ENCODE data around the gene EIF5.

EIF5 gene

GRCh38 chr14:103366741-103367140, 32.7 kb downstream of the EIF5 start:
- DNase-seq (ENCODE audit: low spot score), result no peak

DNA sequence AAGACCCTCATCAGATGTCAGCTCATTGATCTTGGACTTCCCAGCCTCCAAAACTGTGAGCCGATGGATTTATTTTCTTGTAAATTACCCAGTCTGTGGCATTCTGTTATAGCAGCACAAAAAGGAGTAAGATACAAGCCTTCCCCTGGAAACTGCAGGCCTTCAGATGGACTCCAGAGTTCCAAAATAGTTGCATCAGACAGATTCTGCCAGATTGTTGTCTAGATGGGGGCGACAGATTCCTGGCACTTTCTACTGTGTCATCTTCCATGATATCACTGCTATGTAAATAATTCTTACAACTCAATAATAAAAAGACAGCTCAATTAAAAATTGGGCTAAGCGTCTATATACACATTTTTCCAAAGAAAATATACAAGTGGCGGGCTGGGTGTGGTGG, 34.0 kb downstream of the EIF5 start:
- no peak for DNase-seq (ENCODE audit: low spot score)

DNA sequence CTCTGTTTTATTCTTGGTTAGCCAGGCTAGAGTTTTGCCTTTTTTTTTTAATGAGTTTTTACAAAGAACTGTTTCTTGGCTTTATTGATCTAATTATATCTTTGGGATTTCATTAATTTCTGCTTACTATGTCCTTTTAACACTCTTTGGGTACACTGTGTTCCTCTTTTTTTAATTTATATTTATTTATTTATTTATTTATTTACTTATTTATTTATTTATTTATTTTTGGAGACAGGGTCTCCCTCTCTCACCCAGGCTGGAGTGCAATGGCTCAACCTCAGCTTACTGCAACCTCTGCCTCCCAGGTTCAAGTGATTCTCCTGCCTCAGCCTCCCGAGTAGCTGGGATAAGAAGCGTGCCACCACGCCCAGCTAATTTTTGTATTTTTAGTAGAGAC, 36.0 kb downstream of the EIF5 start:
- no peak for DNase-seq (ENCODE audit: low spot score)

DNA sequence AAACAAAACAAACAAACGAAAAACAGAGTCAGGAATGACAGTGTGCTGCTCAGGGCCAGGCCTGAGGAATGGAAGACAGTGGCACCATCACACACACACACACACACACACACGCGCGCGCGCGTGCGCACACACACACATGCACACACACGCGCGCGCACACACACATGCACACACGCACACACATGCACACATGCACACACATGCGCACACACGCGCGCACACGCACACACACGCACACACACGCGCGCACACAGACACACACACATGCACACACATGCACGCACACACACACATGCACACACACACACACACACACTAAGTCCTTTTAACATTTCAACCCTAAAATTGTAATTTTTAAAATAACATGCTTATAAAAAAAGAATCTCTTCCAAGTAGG, 38.0 kb downstream of the EIF5 start:
- no peak for DNase-seq (ENCODE audit: low spot score)

DNA sequence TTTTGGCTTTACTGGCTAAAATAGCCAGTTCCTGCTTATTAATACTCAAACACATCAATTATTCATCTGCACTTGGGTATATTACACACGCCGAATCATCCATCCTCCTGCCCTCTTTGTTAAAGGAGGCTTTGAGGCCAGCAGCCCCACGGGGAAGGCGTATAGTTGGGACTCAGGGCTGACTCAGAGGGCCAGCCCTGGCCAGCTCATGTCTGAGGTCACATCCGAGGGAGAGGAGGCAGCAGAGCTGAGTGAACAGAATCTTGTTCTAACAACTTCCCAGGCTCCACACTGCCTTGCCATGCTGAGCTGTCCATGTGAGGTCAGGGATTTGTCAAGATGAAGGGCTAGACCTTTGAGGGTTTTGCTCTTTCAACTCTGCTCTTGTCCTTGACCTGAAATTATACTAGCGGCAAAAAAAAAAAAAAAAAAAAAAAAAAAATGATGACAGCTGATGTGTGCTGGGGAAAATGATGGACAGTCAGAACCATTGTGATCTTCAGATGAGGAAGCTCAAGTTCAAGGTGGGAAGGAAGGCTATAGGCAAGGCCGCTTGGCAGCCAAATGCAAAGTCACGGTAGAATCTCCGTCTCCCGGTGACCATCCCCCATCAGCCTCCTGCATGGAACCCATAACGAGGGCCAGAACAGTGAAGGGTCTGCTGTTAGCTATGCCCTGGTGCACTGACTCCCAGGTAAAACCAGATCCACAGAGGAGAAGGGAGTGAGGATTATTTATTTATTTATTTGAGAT, 38.7 kb downstream of the EIF5 start:
- no peak for DNase-seq (ENCODE audit: low spot score)

- DNase-seq (ENCODE audit: low spot score), result peak; percentile 23
These were observed 40.1 kb downstream of the EIF5 start for GRCh38 chr14:103374121-103374520.

DNA sequence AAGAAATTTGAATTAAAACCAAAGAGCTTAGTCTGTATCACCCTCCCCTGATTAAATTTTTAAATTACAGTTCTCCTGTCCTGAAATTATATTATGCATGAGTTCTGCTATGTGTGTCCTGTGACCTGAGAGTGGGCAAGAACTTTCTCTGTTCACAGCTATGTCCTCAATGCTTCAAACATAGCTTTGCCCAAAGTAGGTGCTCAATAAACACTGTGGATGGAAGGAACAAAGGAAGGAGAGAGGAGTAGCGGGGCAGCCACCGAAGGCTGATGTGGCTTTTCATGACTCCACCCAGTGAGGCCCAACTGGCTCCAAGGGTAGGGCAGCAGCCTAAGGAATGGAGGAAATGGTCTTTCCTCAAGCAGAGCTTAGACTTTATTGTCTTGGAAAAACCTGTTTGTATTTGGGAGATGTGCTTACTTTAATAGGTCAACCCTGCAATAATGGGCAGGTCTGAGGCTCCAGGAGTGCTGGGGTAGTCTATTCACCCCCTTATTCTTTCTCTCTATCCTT, 43.5 kb downstream of the EIF5 start:
- no peak for DNase-seq (ENCODE audit: low spot score)

- DNase-seq (ENCODE audit: low spot score), result no peak
These were observed 44.2 kb downstream of the EIF5 start for GRCh38 chr14:103378038-103378854.

GRCh38 chr14:103380719-103381377, 46.8 kb downstream of the EIF5 start:
- DNase-seq (ENCODE audit: low spot score), result no peak

GRCh38 chr14:103382376-103382775, 48.3 kb downstream of the EIF5 start:
- DNase-seq (ENCODE audit: low spot score), result no peak

- no peak for DNase-seq (ENCODE audit: low spot score)
These were observed 50.6 kb downstream of the EIF5 start for GRCh38 chr14:103384450-103385151.

GRCh38 chr14:103385152-103385928, 51.3 kb downstream of the EIF5 start, which contains the start of gene MARK3:
Gene MARK3 (plus strand): TSS chr14:103385415. CDS start chr14:103386030, 615 bp downstream.
- DNase-seq (ENCODE audit: low spot score), result peak; percentile 90

DNA sequence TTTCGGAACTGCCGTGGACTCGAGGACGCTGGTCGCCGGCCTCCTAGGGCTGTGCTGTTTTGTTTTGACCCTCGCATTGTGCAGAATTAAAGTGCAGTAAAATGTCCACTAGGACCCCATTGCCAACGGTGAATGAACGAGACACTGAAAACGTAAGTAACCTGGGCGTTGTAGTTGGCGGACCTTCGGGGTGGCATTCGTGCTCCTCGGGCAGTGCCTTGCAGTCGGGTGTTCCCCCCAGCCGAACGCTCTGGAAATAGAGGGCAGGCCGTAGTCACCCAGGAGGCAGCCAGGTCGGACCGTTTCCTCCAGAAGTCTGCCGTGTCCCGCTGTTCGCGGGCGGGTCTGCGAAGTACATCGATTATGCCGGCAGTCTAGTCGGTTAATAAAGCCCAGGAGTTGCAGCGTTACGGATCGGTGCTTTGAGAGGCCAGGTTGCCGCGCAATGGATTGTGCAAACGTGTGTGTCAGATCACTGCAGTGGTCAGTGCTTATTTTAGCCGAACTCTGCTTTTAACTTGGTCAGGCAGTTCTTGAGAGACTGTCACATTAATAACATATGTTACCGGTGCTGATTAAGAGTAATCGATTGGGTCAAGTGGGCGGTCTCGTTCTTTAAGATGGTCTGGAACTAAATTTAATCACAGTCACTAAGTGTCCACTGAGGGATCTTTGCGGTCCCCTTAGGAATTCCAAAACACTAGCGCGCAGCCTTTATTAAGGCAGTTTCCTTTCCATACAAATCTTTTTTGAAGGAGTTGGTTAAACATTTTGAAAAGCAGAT, 52.1 kb downstream of the EIF5 start:
- DNase-seq (ENCODE audit: low spot score), result no peak

DNA sequence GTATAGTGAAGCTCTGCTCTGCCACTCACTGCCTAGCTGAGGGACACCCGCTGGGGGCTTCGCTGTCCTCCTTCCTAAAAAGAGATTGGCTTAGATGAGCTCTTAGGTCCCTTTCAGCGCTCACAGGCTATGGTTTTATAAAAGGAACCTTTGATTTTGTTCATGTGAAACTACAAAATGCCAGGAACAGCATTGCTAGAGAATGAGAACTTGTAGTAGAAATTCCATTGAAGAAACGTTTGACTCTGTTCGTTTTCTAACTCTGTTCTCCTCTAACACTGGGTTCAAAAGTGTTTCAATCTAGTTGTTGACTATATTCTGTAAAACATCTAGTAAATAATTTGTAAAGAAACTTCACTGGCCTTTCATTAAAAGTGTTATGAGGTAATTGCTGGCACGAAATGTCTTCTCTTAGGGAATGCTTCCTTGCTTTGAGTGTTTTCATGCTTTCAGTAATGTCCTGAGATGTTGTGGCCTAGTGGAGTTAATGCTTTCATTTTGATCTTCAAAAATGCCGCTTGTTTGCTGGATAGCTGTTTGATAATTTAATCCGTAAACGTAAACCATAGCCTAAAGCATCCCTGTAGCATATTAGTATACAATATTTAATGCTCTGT, 52.8 kb downstream of the EIF5 start:
- DNase-seq (ENCODE audit: low spot score), result no peak

DNA sequence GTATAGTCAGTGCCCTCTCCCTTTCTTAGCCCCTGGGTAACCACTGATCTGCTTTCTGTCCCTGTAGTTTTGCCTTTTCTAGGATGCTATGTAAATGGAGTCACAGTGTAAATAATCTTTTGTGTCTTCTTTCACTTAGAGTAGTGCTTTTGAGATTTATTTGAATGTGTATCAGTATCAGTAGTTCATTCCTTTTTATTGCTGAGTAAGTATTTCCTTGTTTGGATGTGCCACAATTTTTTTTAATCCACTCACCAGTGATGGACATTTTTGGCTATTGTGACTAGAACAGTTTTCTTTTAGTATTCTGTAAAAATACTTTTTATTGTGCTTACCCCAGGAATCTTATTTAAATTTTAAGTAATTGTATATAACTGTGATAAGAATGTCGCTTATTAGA, 54.6 kb downstream of the EIF5 start:
- DNase-seq (ENCODE audit: low spot score), result no peak

DNA sequence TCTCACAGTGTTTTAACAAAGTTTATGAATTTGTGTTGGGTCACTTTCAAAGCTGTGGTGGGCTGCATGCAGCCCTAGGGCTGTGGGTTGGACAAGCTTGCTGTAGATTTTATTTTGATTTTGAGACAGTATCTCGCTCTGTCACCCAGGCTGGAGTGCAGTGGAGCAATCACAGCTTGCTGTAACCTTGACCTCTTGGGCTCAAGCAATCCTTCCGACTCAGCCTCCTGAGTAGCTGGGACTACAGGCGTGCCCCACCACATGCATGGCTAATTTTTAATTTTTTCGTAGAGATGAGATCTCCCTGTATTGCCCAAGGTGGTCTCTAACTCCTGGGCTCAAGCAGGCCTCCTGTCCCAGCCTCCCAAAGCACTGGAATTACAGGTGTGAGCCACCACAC, 56.6 kb downstream of the EIF5 start:
- no peak for DNase-seq (ENCODE audit: low spot score)

DNA sequence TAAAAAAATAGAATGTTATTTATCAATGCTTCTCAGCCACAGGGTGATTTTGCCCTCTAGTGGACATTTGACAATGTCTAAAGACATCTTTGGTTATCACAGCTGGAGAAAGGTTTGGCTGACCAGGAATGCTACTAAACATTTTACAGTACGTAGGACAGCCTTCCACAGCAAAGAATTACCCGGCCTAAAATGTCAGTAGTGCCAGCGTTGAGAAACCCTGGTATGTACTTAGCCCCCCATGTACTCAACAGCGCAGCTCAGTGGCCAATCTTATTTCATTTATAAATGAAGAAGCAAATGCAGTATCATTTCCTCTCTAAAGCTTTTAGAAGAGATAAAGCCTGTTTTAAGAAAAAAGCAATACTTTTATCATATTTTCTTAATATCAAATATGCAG, 57.0 kb downstream of the EIF5 start:
- no peak for DNase-seq (ENCODE audit: low spot score)

DNA sequence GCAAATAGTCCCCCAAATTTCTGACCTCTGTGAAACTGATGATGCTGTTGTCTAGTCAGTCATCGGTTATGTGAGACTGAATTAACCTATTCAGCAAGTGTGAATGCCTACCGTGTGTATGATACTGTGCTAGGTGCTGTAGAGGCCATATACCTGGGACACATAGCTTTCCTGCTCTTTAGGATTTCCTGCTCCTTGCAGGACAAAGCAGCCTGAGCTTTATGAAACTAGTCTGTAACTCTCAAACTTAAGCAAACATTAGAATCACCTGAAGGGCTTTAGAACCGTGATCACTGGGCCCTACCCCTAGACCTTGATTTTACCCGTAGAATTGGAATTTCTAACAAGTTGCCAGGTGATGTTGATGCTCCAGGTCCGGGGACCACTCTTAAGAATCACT, 58.1 kb downstream of the EIF5 start:
- no peak for DNase-seq (ENCODE audit: low spot score)

GRCh38 chr14:103392572-103392971, 58.5 kb downstream of the EIF5 start:
- DNase-seq (ENCODE audit: low spot score), result no peak

- no peak for DNase-seq (ENCODE audit: low spot score)
These were observed 59.0 kb downstream of the EIF5 start for GRCh38 chr14:103393070-103393469.

All from SK-N-DZ (cell line).